Omental fat pad (tissue), 4 donors: ENCODE results near the gene ST3GAL3. TPM values are rescaled to one million over a fixed set of nuclear protein-coding genes. Genes with fewer than 3 reads are reported as not detected.
A peak's percentile ranks its signal among the peaks of the same experiment; 100 is the strongest.
"Not testable (repeated sequence)": the region's sequence is repeated elsewhere in the genome, so short reads cannot be mapped to it uniquely, and the experiment has no call there.

Experiments
- ATAC-seq: fragments of 150-250 bp; one replicate; pipeline ENCODE4 v1.9.1; 2016; ENCODE audit warnings: mild to moderate bottlenecking, moderate library complexity; ENCODE audit not compliant: low FRiP score
- DNase-seq: peaks from one replicate; pipeline ENCODE4 v3.0.0-alpha.2; 2019; ENCODE audit warnings: low spot score
- CTCF ChIP-seq, 3 donors: fragments of 450-650 bp; IDR thresholded peaks; one replicate each; pipeline ENCODE4 v1.5.1; 2016 to 2017; ENCODE audit warnings: antibody characterized with exemption in 3 of 3, mild to moderate bottlenecking in 3 of 3, moderate library complexity in 2 of 3
- total RNA-seq, 4 donors: library from RNA; depleted of rRNA; stranded (reverse); fragments of >200 nt; gene quantifications; one replicate each; pipeline ENCODE4 v1.1.0, GENCODE V29; 2016

The ST3GAL3 gene
- total RNA-seq, 4 donors from 2014 or later: 13.4 to 23.9 (median 20.1) TPM

GRCh38 chr1:43773821-43774220, 66.5 kb downstream of the ST3GAL3 start:
- no peak for TF ChIP-seq CTCF (IDR thresholded peaks at IDR 0.05)
- ATAC-seq (no peak), DNase-seq (no peak)

DNA sequence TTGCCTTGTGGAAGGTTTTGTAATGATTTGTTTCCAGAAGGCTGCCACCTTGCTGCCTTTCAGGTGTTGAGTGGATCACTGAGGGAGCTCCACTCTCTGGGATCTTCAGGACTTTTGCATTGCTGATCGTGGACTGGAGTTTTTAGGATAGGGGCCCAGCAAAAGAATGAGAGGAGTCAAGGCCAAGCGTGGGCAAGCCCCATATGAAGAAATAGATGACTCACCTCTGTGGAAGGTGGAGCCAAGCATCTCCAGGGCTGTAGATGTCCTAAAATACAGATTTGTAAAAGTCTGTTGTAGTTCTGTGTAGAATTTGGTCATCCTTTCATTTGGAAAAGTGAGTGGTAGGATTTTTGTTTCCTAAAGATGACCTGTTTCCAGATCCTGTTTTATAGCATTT, 67.0 kb downstream of the ST3GAL3 start:
- no peak for TF ChIP-seq CTCF (IDR thresholded peaks at IDR 0.05)
- ATAC-seq (peak; percentile 97), DNase-seq (no peak)

GRCh38 chr1:43776043-43776761, 68.9 kb downstream of the ST3GAL3 start:
- DNase-seq (no peak), ATAC-seq (no peak)
- TF ChIP-seq CTCF (IDR thresholded peaks at IDR 0.05): no peak

- not testable (repeated sequence) for ATAC-seq, DNase-seq
Measured at GRCh38 chr1:43777916-43778315, 70.6 kb downstream of the ST3GAL3 start.

DNA sequence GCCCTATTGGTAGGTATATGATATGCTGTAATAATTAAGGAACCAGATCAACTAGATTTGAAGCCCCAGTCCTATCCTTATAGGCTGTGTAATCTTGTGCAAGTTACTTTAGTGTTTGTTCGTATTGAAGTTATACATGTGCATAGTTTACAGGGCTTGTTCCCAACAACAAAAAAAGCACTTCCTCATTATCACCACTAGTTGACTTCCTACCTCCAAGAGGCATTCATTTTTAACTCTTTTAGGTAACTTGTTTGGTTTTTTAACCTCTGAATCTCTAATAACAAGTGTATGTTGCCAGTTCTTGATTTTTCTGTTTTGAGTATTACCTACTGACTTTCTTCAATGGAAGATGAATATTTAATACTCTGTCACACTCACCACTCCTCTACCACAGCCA, 71.9 kb downstream of the ST3GAL3 start:
- ATAC-seq (no peak), DNase-seq (no peak)
- TF ChIP-seq CTCF (IDR thresholded peaks at IDR 0.05): no peak

- no peak for ATAC-seq
- no peak for TF ChIP-seq CTCF (IDR thresholded peaks at IDR 0.05)
- no peak for DNase-seq
Measured at GRCh38 chr1:43779805-43780403, 72.6 kb downstream of the ST3GAL3 start.

DNA sequence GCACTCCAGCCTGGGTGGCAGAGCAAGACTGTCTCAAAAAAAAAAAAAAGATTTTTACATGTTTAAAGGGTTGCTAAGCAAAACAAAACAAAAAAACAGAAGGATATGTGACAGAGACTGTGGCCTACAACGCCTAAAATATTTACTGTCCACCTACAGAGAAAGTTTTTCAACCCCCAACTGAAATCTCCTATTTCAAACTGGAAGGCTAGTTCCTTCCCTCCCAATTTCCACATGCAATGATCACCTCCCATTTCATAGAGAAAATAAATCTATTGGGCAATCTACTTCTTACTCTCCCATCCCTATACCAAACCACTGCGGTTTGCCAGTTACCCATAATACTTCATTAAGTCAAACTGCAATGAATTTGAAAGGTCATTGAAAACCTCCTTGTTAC, 74.2 kb downstream of the ST3GAL3 start:
- no peak for DNase-seq
- ATAC-seq: no peak
- TF ChIP-seq CTCF (IDR thresholded peaks at IDR 0.05): no peak
